ENCODE results near the gene TRMT1. TPM values are rescaled to one million over a fixed set of nuclear protein-coding genes. Genes with fewer than 3 reads are reported as not detected.
A peak's percentile ranks its signal among the peaks of the same experiment; 100 is the strongest.

TRMT1 gene
- total RNA-seq, 4 donors from 2014 or later = 25.7 to 30.0 (median 28.7) TPM

GRCh38 chr19:13066226-13066625 is 50.3 kb downstream of the TRMT1 start:
- H3K4me1 ChIP-seq = peaks cover 7 to 100% (median 86%) of the 10 kb centered on the region in 3 donors
- H3K4me3 ChIP-seq = no peak overlapping the region
- H3K9me3 ChIP-seq = no peaks in the 10 kb centered on the region
- peak overlapping the region in 3 of 4 donors; percentile 79 to 95 (median 84) for H3K27ac ChIP-seq
- 80% methylated on average over 1 of the region's 5 CpGs; no CpG with 5 or more reads in 1 of the 2 donors for WGBS, 2 donors (ENCODE audit: low coverage in 1 of 2)
- TF ChIP-seq POLR2AphosphoS5 (IDR thresholded peaks at IDR 0.05) = no peak
- no peak for TF ChIP-seq EP300 (IDR thresholded peaks at IDR 0.05)
- TF ChIP-seq CTCF (IDR thresholded peaks at IDR 0.05) = no peak
- no peak for TF ChIP-seq POLR2A (IDR thresholded peaks at IDR 0.05)
- no peaks in the 10 kb centered on the region for H3K27me3 ChIP-seq
- H3K36me3 ChIP-seq = no peaks in the 10 kb centered on the region
- ATAC-seq = no peak

- no CpG with 5 or more reads among the region's 6 CpGs for WGBS, 2 donors (ENCODE audit: low coverage in 1 of 2)
- no peak overlapping the region for H3K4me3 ChIP-seq
- no peak for TF ChIP-seq POLR2A (IDR thresholded peaks at IDR 0.05)
- no peak for TF ChIP-seq POLR2AphosphoS5 (IDR thresholded peaks at IDR 0.05)
- TF ChIP-seq CTCF (IDR thresholded peaks at IDR 0.05) = no peak
- no peak for TF ChIP-seq EP300 (IDR thresholded peaks at IDR 0.05)
- peaks cover 16 to 100% (median 92%) of the 10 kb centered on the region in 3 donors for H3K4me1 ChIP-seq
- no peaks in the 10 kb centered on the region for H3K36me3 ChIP-seq
- ATAC-seq = no peak
- H3K9me3 ChIP-seq = no peaks in the 10 kb centered on the region
- H3K27ac ChIP-seq = peak overlapping the region in 3 of 4 donors; percentile 79 to 95 (median 84)
- H3K27me3 ChIP-seq = no peaks in the 10 kb centered on the region
Observed at GRCh38 chr19:13064092-13064489, 52.4 kb downstream of the TRMT1 start.

- H3K4me1 ChIP-seq = peaks cover 18 to 100% (median 93%) of the 10 kb centered on the region in 3 donors
- WGBS, 2 donors (ENCODE audit: low coverage in 1 of 2) = 22 to 28% methylated on average over 1 to 5 of the region's 5 CpGs
Observed at GRCh38 chr19:13063461-13064091, 53.0 kb downstream of the TRMT1 start.

GRCh38 chr19:13062317-13062716 is 54.2 kb downstream of the TRMT1 start:
- Histone ChIP-seq H3K27ac (peak overlapping the region in 3 of 4 donors; percentile 69 to 98 (median 95)), H3K36me3 (no peaks in the 10 kb centered on the region), H3K9me3 (no peaks in the 10 kb centered on the region), H3K27me3 (no peaks in the 10 kb centered on the region), H3K4me3 (no peak overlapping the region), H3K4me1 (peaks cover 24 to 100% (median 93%) of the 10 kb centered on the region in 3 donors)
- no peak for ATAC-seq
- TF ChIP-seq CTCF (IDR thresholded peaks at IDR 0.05) = no peak
- no peak for TF ChIP-seq POLR2A (IDR thresholded peaks at IDR 0.05)
- no peak for TF ChIP-seq POLR2AphosphoS5 (IDR thresholded peaks at IDR 0.05)
- no peak for TF ChIP-seq EP300 (IDR thresholded peaks at IDR 0.05)

More at GRCh38 chr19:13063461-13064091, 53.0 kb downstream of the TRMT1 start:
- H3K9me3 ChIP-seq = no peaks in the 10 kb centered on the region
- peak; percentile 40 for ATAC-seq
- H3K27ac ChIP-seq = peak overlapping the region in 3 of 4 donors; percentile 79 to 95 (median 84)
- H3K27me3 ChIP-seq = no peaks in the 10 kb centered on the region
- H3K4me3 ChIP-seq = no peak overlapping the region
- peak; percentile 27 for TF ChIP-seq POLR2AphosphoS5 (IDR thresholded peaks at IDR 0.05)
- no peak for TF ChIP-seq CTCF (IDR thresholded peaks at IDR 0.05)
- no peak for TF ChIP-seq POLR2A (IDR thresholded peaks at IDR 0.05)
- no peak for TF ChIP-seq EP300 (IDR thresholded peaks at IDR 0.05)
- H3K36me3 ChIP-seq = no peaks in the 10 kb centered on the region

Data from gastroesophageal sphincter (tissue), 4 donors.